RWPE2 (cell line): ENCODE data around the gene SFXN1.

Experiments used
- ATAC-seq: fragments of 200-7000 bp; cut with Tn5 transposase; 3 replicates; pipeline ENCODE4 v1.9.1; 2021; ENCODE audit warnings: low read depth
- DNase-seq: peaks from one replicate; pipeline ENCODE4 v3.0.0-alpha.2; 2020; ENCODE audit warnings: low spot score
- H3K27ac ChIP-seq: fragments of 450-650 bp; 2 replicates; pipeline ENCODE4 v1.5.1; 2017; ENCODE audit warnings: mild to moderate bottlenecking; ENCODE audit not compliant: poor library complexity, severe bottlenecking
- H3K27me3 ChIP-seq: fragments of 250-450 bp; sonication (Bioruptor Pico); 2 replicates; pipeline ENCODE4 v1.5.1; 2021; ENCODE audit warnings: mild to moderate bottlenecking, moderate library complexity; ENCODE audit not compliant: insufficient read depth, poor library complexity, severe bottlenecking
- H3K36me3 ChIP-seq: fragments of 250-450 bp; sonication (Bioruptor Pico); 2 replicates; pipeline ENCODE4 v1.5.1; 2020; ENCODE audit warnings: low read depth, mild to moderate bottlenecking, moderate library complexity
- H3K4me1 ChIP-seq: fragments of 250-450 bp; sonication (Bioruptor Pico); 2 replicates; pipeline ENCODE4 v1.5.1; 2021; ENCODE audit warnings: mild to moderate bottlenecking, moderate library complexity; ENCODE audit not compliant: insufficient read depth, poor library complexity, severe bottlenecking
- H3K4me3 ChIP-seq: fragments of 250-450 bp; sonication (Bioruptor Pico); 2 replicates; pipeline ENCODE4 v1.5.1; 2021; ENCODE audit warnings: mild to moderate bottlenecking, moderate library complexity; ENCODE audit not compliant: severe bottlenecking
- H3K9me3 ChIP-seq: fragments of 250-450 bp; sonication (Bioruptor Pico); 2 replicates; pipeline ENCODE4 v1.5.1; 2021; ENCODE audit warnings: mild to moderate bottlenecking, moderate library complexity; ENCODE audit not compliant: severe bottlenecking
- TF ChIP-seq, protein P1 (sequence below): fragments of 450-650 bp; IDR thresholded peaks from one replicate; pipeline ENCODE4 v1.5.1; 2017; ENCODE audit warnings: mild to moderate bottlenecking, moderate library complexity; ENCODE audit not compliant: poor library complexity, severe bottlenecking

SFXN1 gene

DNA sequence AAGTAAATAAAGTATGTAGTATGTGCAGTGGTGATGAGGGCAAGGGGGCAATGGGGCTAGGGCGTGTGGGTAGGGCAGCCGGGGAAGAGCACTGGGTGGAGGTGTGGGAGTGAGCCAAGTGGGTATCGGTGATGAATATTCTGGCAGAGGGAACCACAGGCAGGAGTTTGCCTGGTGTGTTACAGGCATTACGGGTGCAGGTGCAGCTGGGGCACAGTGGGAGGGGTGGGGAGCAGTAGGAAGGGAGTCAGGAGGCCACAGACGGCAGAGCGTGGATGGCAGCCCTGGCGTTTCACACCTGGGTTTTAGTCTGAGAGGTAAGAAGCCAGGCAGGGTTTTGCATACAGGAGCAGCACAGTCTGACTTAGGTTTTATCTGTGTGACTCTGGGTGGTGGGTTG, 35.4 kb downstream of the SFXN1 start:
- DNase-seq (no peak), ATAC-seq (no peak)
- Histone ChIP-seq H3K27me3 (no peaks in the 10 kb centered on the region), H3K4me3 (no peak overlapping the region), H3K27ac (no peak overlapping the region), H3K36me3 (peaks cover 100% of the 10 kb centered on the region), H3K9me3 (no peaks in the 10 kb centered on the region), H3K4me1 (no peaks in the 10 kb centered on the region)
- TF ChIP-seq, protein P1, sequence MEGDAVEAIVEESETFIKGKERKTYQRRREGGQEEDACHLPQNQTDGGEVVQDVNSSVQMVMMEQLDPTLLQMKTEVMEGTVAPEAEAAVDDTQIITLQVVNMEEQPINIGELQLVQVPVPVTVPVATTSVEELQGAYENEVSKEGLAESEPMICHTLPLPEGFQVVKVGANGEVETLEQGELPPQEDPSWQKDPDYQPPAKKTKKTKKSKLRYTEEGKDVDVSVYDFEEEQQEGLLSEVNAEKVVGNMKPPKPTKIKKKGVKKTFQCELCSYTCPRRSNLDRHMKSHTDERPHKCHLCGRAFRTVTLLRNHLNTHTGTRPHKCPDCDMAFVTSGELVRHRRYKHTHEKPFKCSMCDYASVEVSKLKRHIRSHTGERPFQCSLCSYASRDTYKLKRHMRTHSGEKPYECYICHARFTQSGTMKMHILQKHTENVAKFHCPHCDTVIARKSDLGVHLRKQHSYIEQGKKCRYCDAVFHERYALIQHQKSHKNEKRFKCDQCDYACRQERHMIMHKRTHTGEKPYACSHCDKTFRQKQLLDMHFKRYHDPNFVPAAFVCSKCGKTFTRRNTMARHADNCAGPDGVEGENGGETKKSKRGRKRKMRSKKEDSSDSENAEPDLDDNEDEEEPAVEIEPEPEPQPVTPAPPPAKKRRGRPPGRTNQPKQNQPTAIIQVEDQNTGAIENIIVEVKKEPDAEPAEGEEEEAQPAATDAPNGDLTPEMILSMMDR, result no peak

DNA sequence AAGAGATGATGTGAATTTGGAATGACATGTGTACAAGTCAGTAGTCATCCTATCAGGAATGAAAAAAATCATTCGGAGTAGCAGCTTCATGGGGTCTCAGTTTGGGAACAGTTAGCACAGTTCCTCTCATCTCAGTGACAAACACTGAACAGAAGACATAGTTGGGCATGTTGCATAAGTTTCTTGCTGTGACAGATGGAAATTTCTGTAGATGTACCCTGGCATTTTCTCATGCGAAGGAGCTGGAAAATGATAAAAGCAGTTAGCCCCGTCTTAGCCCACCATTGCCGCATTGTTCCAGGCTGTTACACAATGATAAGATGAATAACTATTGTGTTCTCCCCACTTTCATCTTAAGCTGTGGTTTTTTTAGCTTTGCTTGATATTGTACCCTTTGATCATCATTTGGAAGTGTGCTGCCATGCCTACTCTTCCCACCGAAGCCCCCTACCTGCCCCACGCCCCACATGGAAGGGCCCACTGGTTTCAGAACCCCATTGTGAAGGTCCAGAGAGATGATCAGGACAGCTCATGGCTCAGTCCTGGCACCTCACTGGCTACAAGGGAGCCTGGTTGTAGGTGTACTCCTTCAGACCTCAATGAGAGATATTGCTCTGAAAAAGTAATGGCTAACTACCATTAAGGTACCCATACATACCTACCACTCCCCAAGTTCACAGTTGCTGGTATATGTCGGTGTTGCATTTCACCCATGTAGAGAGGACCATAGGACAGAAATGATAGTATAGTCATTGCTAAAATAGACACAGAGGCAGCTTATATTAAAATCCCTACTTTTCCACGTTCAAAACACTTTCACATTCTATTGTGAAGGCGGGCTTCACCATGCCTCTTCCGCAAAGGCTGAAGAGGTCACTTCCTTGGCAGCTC, 38.8 kb downstream of the SFXN1 start:
- DNase-seq (no peak), ATAC-seq (no peak)
- TF ChIP-seq, protein P1, result no peak
- Histone ChIP-seq H3K9me3 (no peaks in the 10 kb centered on the region), H3K27ac (no peak overlapping the region), H3K36me3 (peaks cover 97% of the 10 kb centered on the region), H3K4me3 (no peak overlapping the region), H3K4me1 (no peaks in the 10 kb centered on the region), H3K27me3 (no peaks in the 10 kb centered on the region)

DNA sequence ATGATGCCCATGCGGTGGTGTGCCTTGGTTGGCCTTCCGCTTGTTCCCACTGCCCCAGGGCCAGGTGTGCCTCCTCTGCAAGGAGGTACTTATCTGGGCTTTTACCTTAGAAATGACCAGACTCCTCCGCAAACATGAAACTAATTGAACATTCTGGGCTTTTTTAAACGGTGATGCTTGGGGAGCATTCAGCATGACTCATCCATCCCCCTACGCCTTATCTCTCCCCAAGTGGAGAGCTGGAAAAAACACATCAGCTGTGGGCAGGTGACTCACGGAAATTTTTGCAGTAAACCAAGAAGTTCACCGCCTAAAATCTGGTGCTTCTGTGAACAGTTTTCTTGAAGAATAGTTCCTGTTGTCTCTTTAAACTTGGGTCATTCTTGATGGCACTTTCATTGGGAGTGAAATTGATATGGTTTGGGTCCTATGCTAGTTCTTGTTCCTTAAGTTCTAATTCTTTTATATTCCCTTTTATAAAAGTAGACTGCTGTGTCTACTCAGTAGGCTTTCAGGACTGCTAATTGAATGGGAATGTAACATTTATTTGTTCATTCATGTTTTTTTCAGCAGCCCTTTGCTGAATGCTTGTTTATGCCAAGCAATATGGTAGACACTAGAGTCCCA, 39.6 kb downstream of the SFXN1 start:
- no peaks in the 10 kb centered on the region for H3K9me3 ChIP-seq
- H3K4me3 ChIP-seq, result no peak overlapping the region
- no peak for DNase-seq
- no peaks in the 10 kb centered on the region for H3K27me3 ChIP-seq
- TF ChIP-seq, protein P1, result no peak
- ATAC-seq, result no peak
- H3K36me3 ChIP-seq, result peaks cover 97% of the 10 kb centered on the region
- H3K4me1 ChIP-seq, result no peaks in the 10 kb centered on the region
- H3K27ac ChIP-seq, result no peak overlapping the region

DNA sequence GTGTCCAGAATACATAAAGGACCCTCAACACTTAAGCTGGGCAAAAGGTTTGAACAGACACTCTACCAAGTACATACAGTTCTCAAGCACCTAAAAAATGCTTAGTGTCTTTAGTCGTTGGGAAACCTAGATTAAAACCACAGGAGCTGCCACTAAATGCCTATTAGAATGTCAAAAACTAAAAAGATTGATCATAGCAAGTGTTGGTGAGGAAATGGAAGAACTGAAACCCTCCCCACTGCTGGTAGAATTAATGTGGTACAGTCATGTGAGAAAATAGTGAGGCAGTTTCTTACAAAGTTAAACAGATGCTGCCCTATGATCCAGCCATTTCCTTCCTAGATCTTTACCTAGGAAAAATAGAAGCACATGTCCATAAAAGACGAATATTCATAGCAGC, 40.6 kb downstream of the SFXN1 start:
- no peaks in the 10 kb centered on the region for H3K4me1 ChIP-seq
- DNase-seq, result no peak
- TF ChIP-seq, protein P1, result no peak
- H3K36me3 ChIP-seq, result peaks cover 95% of the 10 kb centered on the region
- no peaks in the 10 kb centered on the region for H3K27me3 ChIP-seq
- H3K4me3 ChIP-seq, result no peak overlapping the region
- no peak for ATAC-seq
- no peaks in the 10 kb centered on the region for H3K9me3 ChIP-seq
- H3K27ac ChIP-seq, result no peak overlapping the region

DNA sequence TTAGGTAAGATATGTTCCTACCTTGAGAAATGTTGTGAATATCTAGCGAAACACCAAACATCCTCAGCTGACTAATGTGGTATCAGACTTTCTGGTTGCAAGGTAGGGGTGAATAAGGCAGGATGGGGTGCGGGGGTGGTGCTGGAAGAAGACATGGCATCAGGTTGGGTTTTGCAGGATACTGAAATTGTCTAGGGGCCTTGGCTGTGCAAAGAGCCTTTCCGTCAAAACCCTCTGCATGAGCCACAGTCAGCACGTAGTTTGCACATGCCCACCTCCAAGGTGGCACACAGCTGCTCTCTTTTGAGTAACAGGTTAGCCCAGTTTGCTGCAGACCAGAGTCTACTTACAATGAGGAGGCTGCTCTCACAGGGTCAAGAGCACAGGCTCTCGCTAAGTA, 42.0 kb downstream of the SFXN1 start:
- H3K4me3 ChIP-seq, result no peak overlapping the region
- TF ChIP-seq, protein P1, result no peak
- no peaks in the 10 kb centered on the region for H3K4me1 ChIP-seq
- no peak for DNase-seq
- no peaks in the 10 kb centered on the region for H3K9me3 ChIP-seq
- ATAC-seq, result no peak
- no peaks in the 10 kb centered on the region for H3K27me3 ChIP-seq
- peaks cover 95% of the 10 kb centered on the region for H3K36me3 ChIP-seq
- no peak overlapping the region for H3K27ac ChIP-seq
